GM12878 (cell line): Measurements from ENCODE around the gene BDP1. TPM values are rescaled to one million over a fixed set of nuclear protein-coding genes. Genes with fewer than 3 reads are reported as not detected.

Experiments used
- ATAC-seq: fragments of 200-7000 bp; cut with Tn5 transposase; 3 replicates; pipeline ENCODE4 v1.9.1; 2020; ENCODE audit warnings: mild to moderate bottlenecking, moderate library complexity
- BruUV-seq: library from RNA; stranded (reverse); fragments of 400-500 nt; replicated peaks from 2 replicates; lab custom pipeline; 2021; lab: Mats Ljungman, UMichigan
- CTCF ChIA-PET: fragments of 300-600 bp; sonication (Branson Sonifier 250); formaldehyde crosslinking; extraction: SDS; loops from one replicate; lab custom pipeline; 2021; ENCODE audit warnings: inconsistent platforms; lab: Yijun Ruan, JAX
- POLR2A ChIA-PET: fragments of 350-600 bp; formaldehyde crosslinking; extraction: SDS; loops from one replicate; lab custom pipeline; 2021; ENCODE audit warnings: inconsistent platforms; lab: Charles Lee
- RAD21 ChIA-PET: fragments of 300-600 bp; sonication (Branson Sonifier 250); formaldehyde crosslinking; loops from one replicate; lab custom pipeline; 2023; ENCODE audit warnings: antibody characterized with exemption; ENCODE audit not compliant: unreplicated experiment; lab: Charles Lee
- SMC1A ChIA-PET: fragments of 300-600 bp; sonication (Branson Sonifier 250); formaldehyde crosslinking; loops from one replicate; lab custom pipeline; 2023; ENCODE audit not compliant: unreplicated experiment, uncharacterized antibody; lab: Charles Lee
- DNase-seq: peaks from one replicate; pipeline ENCODE4 v3.0.0-alpha.2; 2011; ENCODE audit warnings: low read depth, low spot score
- FAIRE-seq: peaks from 3 replicates; lab custom pipeline; 2011; peaks lifted over from hg19 to GRCh38; lab: Jason Lieb, UNC
- H2AFZ ChIP-seq: 2 replicates; pipeline ENCODE4 v1.6.0; 2011; ENCODE audit warnings: low read depth, low read length, control low read depth; ENCODE audit not compliant: control insufficient read depth
- H3K27ac ChIP-seq: 2 replicates; pipeline ENCODE4 v1.5.1; 2011; ENCODE audit warnings: control low read depth; ENCODE audit not compliant: control insufficient read depth, insufficient read depth
- H3K27me3 ChIP-seq, 2 experiments: replicated peaks in 1 of 2; 2 replicates each; pipeline versions ENCODE4 v1.6.0 to v1.6.1; 2011; ENCODE audit warnings: low read length in 1 of 2; ENCODE audit not compliant: control insufficient read depth in 2 of 2, insufficient read depth in 2 of 2
- H3K36me3 ChIP-seq, 2 experiments: 2 replicates each; pipeline ENCODE4 v1.5.1; 2011; ENCODE audit warnings: low read length in 1 of 2; ENCODE audit not compliant: control insufficient read depth in 2 of 2, insufficient read depth in 2 of 2
- H3K4me1 ChIP-seq: 2 replicates; pipeline ENCODE4 v1.6.1; 2011; ENCODE audit warnings: mild to moderate bottlenecking, low read length, moderate library complexity, mixed read lengths; ENCODE audit not compliant: control insufficient read depth, insufficient read depth
- H3K4me2 ChIP-seq: 2 replicates; pipeline ENCODE4 v1.6.0; 2011; ENCODE audit warnings: control low read depth; ENCODE audit not compliant: control insufficient read depth, insufficient read depth
- H3K4me3 ChIP-seq: fragments of 200-600 bp; sonication (generic); 2 replicates; pipeline ENCODE4 v1.5.1; 2016
- H3K79me2 ChIP-seq: 2 replicates; pipeline ENCODE4 v1.6.0; 2011; ENCODE audit warnings: low read length; ENCODE audit not compliant: control insufficient read depth, insufficient read depth
- H3K9ac ChIP-seq: 2 replicates; pipeline ENCODE4 v1.8.0; 2011; ENCODE audit warnings: low read length, control low read depth, mixed read lengths; ENCODE audit not compliant: control insufficient read depth, insufficient read depth
- H3K9me3 ChIP-seq: replicated peaks from 3 replicates; pipeline ENCODE4 v1.5.1; 2011; ENCODE audit warnings: mild to moderate bottlenecking, low read length; ENCODE audit not compliant: control insufficient read depth, insufficient read depth
- H4K20me1 ChIP-seq: 2 replicates; pipeline ENCODE4 v1.6.0; 2011; ENCODE audit not compliant: control insufficient read depth, insufficient read depth
- CBX3 ChIP-seq: fragments of 200-600 bp; sonication (generic); IDR thresholded peaks from 2 replicates; pipeline ENCODE4 v1.6.1; 2016; ENCODE audit warnings: low read depth, borderline replicate concordance
- CEBPB ChIP-seq, 2 experiments: fragments of 150-350 bp in 1 of 2; IDR thresholded peaks; 2 replicates each; pipeline ENCODE4 v1.6.1; 2012 to 2014; ENCODE audit warnings: low read depth in 2 of 2, low read length in 2 of 2, borderline replicate concordance in 1 of 2, inconsistent platforms in 1 of 2
- CREM ChIP-seq: IDR thresholded peaks from 2 replicates; pipeline ENCODE4 v1.6.1; 2014; ENCODE audit warnings: antibody characterized with exemption, low read depth
- EED ChIP-seq: sonication (generic); IDR thresholded peaks from 2 replicates; pipeline ENCODE4 v1.6.1; 2016; ENCODE audit warnings: antibody characterized with exemption, low read depth
- ELK1 ChIP-seq: IDR thresholded peaks from 2 replicates; pipeline ENCODE4 v1.6.1; 2012; ENCODE audit warnings: low read depth, low read length, improper control_type of control experiment
- HDAC6 ChIP-seq: fragments of 200-600 bp; sonication (generic); IDR thresholded peaks from one replicate; pipeline ENCODE4 v1.8.0; 2017; ENCODE audit warnings: antibody characterized with exemption; ENCODE audit not compliant: unreplicated experiment
- KDM1A ChIP-seq: fragments of 200-600 bp; sonication (generic); IDR thresholded peaks from 2 replicates; pipeline ENCODE4 v1.6.1; 2016; ENCODE audit warnings: borderline replicate concordance
- LARP7 ChIP-seq: fragments of 450-650 bp; IDR thresholded peaks from 2 replicates; pipeline ENCODE4 v1.6.1; 2017; ENCODE audit warnings: mild to moderate bottlenecking
- MLLT1 ChIP-seq: fragments of 450-650 bp; IDR thresholded peaks from 2 replicates; pipeline ENCODE4 v1.6.1; 2016; ENCODE audit warnings: mild to moderate bottlenecking
- PML ChIP-seq: IDR thresholded peaks from 2 replicates; pipeline ENCODE4 v1.6.1; 2012; ENCODE audit warnings: low read length, inconsistent platforms
- POLR2AphosphoS2 ChIP-seq: IDR thresholded peaks from 2 replicates; pipeline ENCODE4 v1.6.1; 2011; ENCODE audit warnings: low read depth, mild to moderate bottlenecking, low read length, improper control_type of control experiment, moderate library complexity
- in situ Hi-C: fragments of 300-500 bp; cut with MboI; formaldehyde crosslinking; loops from 9 replicates; pipeline ENCODE4 v1.14.3; 2018; ENCODE audit warnings: mixed read lengths
- intact Hi-C: fragments of 100-400 bp; cut with micrococcal nuclease; formaldehyde crosslinking; loops from one replicate; pipeline ENCODE4 v1.14.2; 2022; ENCODE audit not compliant: unreplicated experiment
- polyA plus RNA-seq, 11 experiments: library from polyadenylated mRNA; depleted of rRNA in 4 of 11; unstranded in 6 of 11; stranded (reverse) in 5 of 11; fragments of >200 nt; fragmentation: Nextera tagmentation in 4 of 11; fragmentation: Illumina TruSeq in 1 of 11; extraction: Ambion mirVana in 4 of 11; extraction: Trizol in 1 of 11; gene quantifications; 1 replicate in 1 of 11; 2 replicates in 10 of 11; pipeline versions ENCODE4 v1.2.1 to v1.2.3, GENCODE V29; 2011 to 2016; ENCODE audit warnings: inconsistent platforms in 2 of 11, missing spikeins in 2 of 11, low read depth in 1 of 11
- total RNA-seq, 4 experiments: library from RNA; depleted of rRNA in 3 of 4; stranded (reverse); fragments of >200 nt in 3 of 4; fragmentation: Illumina TruSeq in 1 of 4; extraction: Trizol in 1 of 4; gene quantifications; 2 replicates each; pipeline versions ENCODE4 v1.2.1 to v1.2.3, GENCODE V29; 2013 to 2021
- TF ChIP-seq, protein P1 (sequence below): fragments of 150-350 bp; IDR thresholded peaks from 2 replicates; pipeline ENCODE4 v1.6.1; 2016; ENCODE audit warnings: low read depth, low read length

The BDP1 gene
- total and polyA plus RNA-seq, 10 of the 15 experiments (the other 5 are each of a cell fraction or from before 2014, with no cell fraction given): 6.1 to 31.1 (median 17.7) TPM

DNA sequence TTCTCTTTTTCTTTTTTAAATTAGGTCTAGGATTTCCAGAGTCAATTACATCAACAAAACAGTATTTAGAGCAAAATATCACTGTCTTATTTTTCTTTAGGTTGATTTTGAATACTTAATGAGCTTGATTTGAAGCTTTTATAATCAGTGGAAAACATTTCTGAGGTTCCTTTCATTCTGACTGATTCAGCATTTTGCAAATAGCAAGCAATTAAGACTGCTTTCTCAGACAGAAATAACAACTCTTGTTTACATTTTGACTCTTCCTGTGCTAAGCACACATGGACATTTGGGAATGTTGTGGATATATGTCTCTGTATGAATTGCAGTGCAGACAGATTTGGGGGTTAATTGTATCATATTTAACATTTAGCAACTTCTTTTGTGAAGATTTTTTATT is 109.4 kb downstream of the BDP1 start:
- no peak overlapping the region for H3K4me2 ChIP-seq
- no peak overlapping the region for H3K4me3 ChIP-seq
- CTCF ChIA-PET: interaction anchor here (1.4 kb wide), 2 partner anchors 26 to 36 kb away, joined by 4 read pairs; no protein-coding TSS in a partner anchor
- intact Hi-C loops: no loop called here
- DNase-seq: no peak
- SMC1A ChIA-PET: interaction anchor here (0.5 kb wide), 1 partner anchor 100 kb away, joined by 3 read pairs; no protein-coding TSS in a partner anchor
- H4K20me1 ChIP-seq: no peaks in the 10 kb centered on the region
- H3K9me3 ChIP-seq: no peaks in the 10 kb centered on the region
- RAD21 ChIA-PET: no interaction called here
- FAIRE-seq: no peak
- no TSS peak for BruUV-seq
- H3K27ac ChIP-seq: no peak overlapping the region
- POLR2A ChIA-PET: interaction anchor here (0.6 kb wide), 1 partner anchor 60 kb away, joined by 3 read pairs; no protein-coding TSS in a partner anchor
- H2AFZ ChIP-seq: no peak overlapping the region
- peaks cover 2 to 11% of the 10 kb centered on the region in 2 experiments for H3K36me3 ChIP-seq
- no peak for TF ChIP-seq HDAC6
- TF ChIP-seq CEBPB (IDR thresholded peaks at IDR 0.05; ENCODE audit: borderline replicate concordance in 1 of 2, low read depth in 2 of 2, low read length in 2 of 2): no peak
- no peak for TF ChIP-seq EED
- no peak for TF ChIP-seq LARP7
- TF ChIP-seq CBX3: no peak
- TF ChIP-seq KDM1A: no peak
- TF ChIP-seq CREM: no peak
- no peak for TF ChIP-seq PML
- no peak for TF ChIP-seq ELK1
- TF ChIP-seq POLR2AphosphoS2: no peak
- TF ChIP-seq, protein P1, sequence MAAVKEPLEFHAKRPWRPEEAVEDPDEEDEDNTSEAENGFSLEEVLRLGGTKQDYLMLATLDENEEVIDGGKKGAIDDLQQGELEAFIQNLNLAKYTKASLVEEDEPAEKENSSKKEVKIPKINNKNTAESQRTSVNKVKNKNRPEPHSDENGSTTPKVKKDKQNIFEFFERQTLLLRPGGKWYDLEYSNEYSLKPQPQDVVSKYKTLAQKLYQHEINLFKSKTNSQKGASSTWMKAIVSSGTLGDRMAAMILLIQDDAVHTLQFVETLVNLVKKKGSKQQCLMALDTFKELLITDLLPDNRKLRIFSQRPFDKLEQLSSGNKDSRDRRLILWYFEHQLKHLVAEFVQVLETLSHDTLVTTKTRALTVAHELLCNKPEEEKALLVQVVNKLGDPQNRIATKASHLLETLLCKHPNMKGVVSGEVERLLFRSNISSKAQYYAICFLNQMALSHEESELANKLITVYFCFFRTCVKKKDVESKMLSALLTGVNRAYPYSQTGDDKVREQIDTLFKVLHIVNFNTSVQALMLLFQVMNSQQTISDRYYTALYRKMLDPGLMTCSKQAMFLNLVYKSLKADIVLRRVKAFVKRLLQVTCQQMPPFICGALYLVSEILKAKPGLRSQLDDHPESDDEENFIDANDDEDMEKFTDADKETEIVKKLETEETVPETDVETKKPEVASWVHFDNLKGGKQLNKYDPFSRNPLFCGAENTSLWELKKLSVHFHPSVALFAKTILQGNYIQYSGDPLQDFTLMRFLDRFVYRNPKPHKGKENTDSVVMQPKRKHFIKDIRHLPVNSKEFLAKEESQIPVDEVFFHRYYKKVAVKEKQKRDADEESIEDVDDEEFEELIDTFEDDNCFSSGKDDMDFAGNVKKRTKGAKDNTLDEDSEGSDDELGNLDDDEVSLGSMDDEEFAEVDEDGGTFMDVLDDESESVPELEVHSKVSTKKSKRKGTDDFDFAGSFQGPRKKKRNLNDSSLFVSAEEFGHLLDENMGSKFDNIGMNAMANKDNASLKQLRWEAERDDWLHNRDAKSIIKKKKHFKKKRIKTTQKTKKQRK: no peak
- TF ChIP-seq MLLT1: no peak
- TF ChIP-seq, all 136 proteins: peak for 0
- in situ Hi-C loops: no loop called here
- Histone ChIP-seq H3K79me2 (no peaks in the 10 kb centered on the region), H3K27me3 (no peaks in the 10 kb centered on the region), H3K4me1 (no peaks in the 10 kb centered on the region), H3K9ac (no peak overlapping the region)
- no peak for ATAC-seq
